Kidney glomerular epithelial cell (primary cell): Measurements from ENCODE around the gene LMOD1.
"Not testable (repeated sequence)": the region's sequence is repeated elsewhere in the genome, so short reads cannot be mapped to it uniquely, and the experiment has no call there.

Experiments
- DNase-seq: peaks from one replicate; lab custom pipeline; 2025; lab: John Stamatoyannopoulos, UW

Gene LMOD1

GRCh38 chr1:201946224-201946908, at the start of gene LMOD1:
Gene LMOD1 (minus strand): TSS chr1:201946548. CDS start chr1:201946340, 208 bp downstream.
- peak; percentile 83 for DNase-seq

- DNase-seq = no peak
These were observed 44.1 kb upstream of the LMOD1 start for GRCh38 chr1:201990427-201990826.

- no peak for DNase-seq
These were observed 43.2 kb upstream of the LMOD1 start for GRCh38 chr1:201989354-201990128.

GRCh38 chr1:201988601-201989000, 42.3 kb upstream of the LMOD1 start:
- DNase-seq = no peak

- no peak for DNase-seq
These were observed 39.0 kb upstream of the LMOD1 start for GRCh38 chr1:201985355-201985754.

GRCh38 chr1:201984446-201984845, 38.1 kb upstream of the LMOD1 start:
- DNase-seq = no peak

- no peak for DNase-seq
These were observed 37.0 kb upstream of the LMOD1 start for GRCh38 chr1:201983380-201983805.

GRCh38 chr1:201982623-201983379, 36.5 kb upstream of the LMOD1 start, which contains the start of gene RNPEP:
Gene RNPEP (plus strand): TSS chr1:201982648. CDS start chr1:201982667, 19 bp downstream.
- DNase-seq = peak; percentile 74

GRCh38 chr1:201982082-201982622, 35.8 kb upstream of the LMOD1 start:
- DNase-seq = peak; percentile 82

GRCh38 chr1:201970334-201971159, 24.2 kb upstream of the LMOD1 start:
- peak; percentile 63 for DNase-seq

GRCh38 chr1:201968202-201968925, 22.0 kb upstream of the LMOD1 start:
- no peak for DNase-seq

GRCh38 chr1:201966171-201966570, 19.8 kb upstream of the LMOD1 start:
- peak; percentile 16 for DNase-seq

- DNase-seq = no peak
These were observed 17.9 kb upstream of the LMOD1 start for GRCh38 chr1:201964261-201964660.

GRCh38 chr1:201962382-201962781, 16.0 kb upstream of the LMOD1 start:
- DNase-seq = not testable (repeated sequence)

- no peak for DNase-seq
These were observed 12.0 kb upstream of the LMOD1 start for GRCh38 chr1:201958348-201958747.

- no peak for DNase-seq
These were observed 9.4 kb upstream of the LMOD1 start for GRCh38 chr1:201955729-201956143.

GRCh38 chr1:201955009-201955728, 8.8 kb upstream of the LMOD1 start, which contains the start of gene TIMM17A:
Gene TIMM17A (plus strand): TSS chr1:201955503. CDS start chr1:201955527, 24 bp downstream.
- peak; percentile 95 for DNase-seq

- DNase-seq = no peak
These were observed 8.1 kb upstream of the LMOD1 start for GRCh38 chr1:201954263-201955008.

- DNase-seq = no peak
These were observed 3.1 kb upstream of the LMOD1 start for GRCh38 chr1:201949491-201949890.
